ENCODE data around the gene DNAAF5. TPM values are rescaled to one million over a fixed set of nuclear protein-coding genes. Genes with fewer than 3 reads are reported as not detected.

Gene DNAAF5
- total and polyA plus RNA-seq, 9 of the 15 experiments (the other 6 are each of a cell fraction or from before 2014, with no cell fraction given): 3.1 to 69.7 (median 19.1) TPM

DNA sequence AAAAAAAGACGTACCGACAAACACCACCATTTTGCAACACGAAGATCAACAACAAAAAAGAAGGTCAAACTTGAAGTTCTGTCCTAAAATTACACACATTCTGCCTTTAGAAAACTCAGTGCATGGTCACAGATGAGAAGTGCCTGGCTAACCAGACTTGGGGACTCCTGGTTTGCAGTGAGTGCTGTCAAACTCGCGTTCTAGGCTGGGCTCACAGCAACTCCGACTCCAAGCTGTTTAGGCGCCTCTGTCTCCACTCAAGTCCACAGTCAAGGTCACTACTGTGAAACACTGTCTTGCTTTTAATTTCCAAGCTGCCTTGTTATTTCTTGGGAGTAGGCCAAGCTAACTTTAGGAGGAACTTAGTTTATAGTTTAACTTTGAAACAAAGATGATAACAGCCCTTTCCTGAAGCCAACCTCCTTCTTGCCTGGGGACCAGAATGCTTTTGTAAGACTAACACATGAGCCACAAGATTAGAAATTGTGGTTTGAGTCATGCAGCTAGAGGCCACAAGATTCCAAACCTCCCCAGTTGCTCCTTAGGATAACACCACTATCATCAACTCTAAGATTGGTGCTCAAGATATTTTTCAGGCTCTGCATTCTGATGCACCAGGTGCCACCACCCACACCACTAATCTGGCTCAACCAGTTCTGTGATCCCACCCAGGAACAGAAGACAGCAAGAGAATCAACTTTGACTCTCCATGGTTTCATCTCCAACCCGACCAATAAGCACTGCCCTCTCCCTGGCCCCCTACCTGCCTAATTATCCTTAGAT, 1.1 kb upstream of the DNAAF5 start (continued):
- TF ChIP-seq, protein P1, sequence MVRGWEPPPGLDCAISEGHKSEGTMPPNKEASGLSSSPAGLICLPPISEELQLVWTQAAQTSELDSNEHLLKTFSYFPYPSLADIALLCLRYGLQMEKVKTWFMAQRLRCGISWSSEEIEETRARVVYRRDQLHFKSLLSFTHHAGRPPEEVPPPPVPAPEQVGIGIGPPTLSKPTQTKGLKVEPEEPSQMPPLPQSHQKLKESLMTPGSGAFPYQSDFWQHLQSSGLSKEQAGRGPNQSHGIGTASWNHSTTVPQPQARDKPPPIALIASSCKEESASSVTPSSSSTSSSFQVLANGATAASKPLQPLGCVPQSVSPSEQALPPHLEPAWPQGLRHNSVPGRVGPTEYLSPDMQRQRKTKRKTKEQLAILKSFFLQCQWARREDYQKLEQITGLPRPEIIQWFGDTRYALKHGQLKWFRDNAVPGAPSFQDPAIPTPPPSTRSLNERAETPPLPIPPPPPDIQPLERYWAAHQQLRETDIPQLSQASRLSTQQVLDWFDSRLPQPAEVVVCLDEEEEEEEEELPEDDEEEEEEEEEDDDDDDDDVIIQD (CRISPR knock-in tag; IDR thresholded peaks at IDR 0.05): no peak
- TF ChIP-seq ZFP1 (CRISPR knock-in tag; IDR thresholded peaks at IDR 0.05): no peak
- TF ChIP-seq SRSF7 (optimal IDR thresholded peaks at IDR 0.05; ENCODE audit: low read depth, low read length): no peak
- no peak for TF ChIP-seq ZKSCAN3 (CRISPR knock-in tag; IDR thresholded peaks at IDR 0.05)
- peak; percentile 48 for TF ChIP-seq LEF1 (IDR thresholded peaks at IDR 0.05)
- TF ChIP-seq KAT2B (IDR thresholded peaks at IDR 0.05; ENCODE audit: low read depth, low read length): no peak
- no peak for TF ChIP-seq ASH1L (IDR thresholded peaks at IDR 0.05; ENCODE audit: borderline replicate concordance, low read depth, partially characterized antibody)
- TF ChIP-seq, protein P2, sequence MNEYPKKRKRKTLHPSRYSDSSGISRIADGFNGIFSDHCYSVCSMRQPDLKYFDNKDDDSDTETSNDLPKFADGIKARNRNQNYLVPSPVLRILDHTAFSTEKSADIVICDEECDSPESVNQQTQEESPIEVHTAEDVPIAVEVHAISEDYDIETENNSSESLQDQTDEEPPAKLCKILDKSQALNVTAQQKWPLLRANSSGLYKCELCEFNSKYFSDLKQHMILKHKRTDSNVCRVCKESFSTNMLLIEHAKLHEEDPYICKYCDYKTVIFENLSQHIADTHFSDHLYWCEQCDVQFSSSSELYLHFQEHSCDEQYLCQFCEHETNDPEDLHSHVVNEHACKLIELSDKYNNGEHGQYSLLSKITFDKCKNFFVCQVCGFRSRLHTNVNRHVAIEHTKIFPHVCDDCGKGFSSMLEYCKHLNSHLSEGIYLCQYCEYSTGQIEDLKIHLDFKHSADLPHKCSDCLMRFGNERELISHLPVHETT (CRISPR knock-in tag; conservative IDR thresholded peaks at IDR 0.05 in 1 of 2, IDR thresholded peaks at IDR 0.05 in 1 of 2): no peak; a peak in 1 of 4 replicates
- TF ChIP-seq TBL1XR1 (IDR thresholded peaks at IDR 0.05; ENCODE audit: low read length in 2 of 2): peak; percentile 68 to 71; a peak in 3 of 4 replicates
- no peak for TF ChIP-seq RBM25 (IDR thresholded peaks at IDR 0.05; ENCODE audit: low read depth, low read length, severe bottlenecking)
- TF ChIP-seq PHB2 (IDR thresholded peaks at IDR 0.05; ENCODE audit: low read depth): peak; percentile 76; the same call in 1 of the 2 replicates
- TF ChIP-seq, protein P3, sequence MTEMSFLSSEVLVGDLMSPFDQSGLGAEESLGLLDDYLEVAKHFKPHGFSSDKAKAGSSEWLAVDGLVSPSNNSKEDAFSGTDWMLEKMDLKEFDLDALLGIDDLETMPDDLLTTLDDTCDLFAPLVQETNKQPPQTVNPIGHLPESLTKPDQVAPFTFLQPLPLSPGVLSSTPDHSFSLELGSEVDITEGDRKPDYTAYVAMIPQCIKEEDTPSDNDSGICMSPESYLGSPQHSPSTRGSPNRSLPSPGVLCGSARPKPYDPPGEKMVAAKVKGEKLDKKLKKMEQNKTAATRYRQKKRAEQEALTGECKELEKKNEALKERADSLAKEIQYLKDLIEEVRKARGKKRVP (CRISPR knock-in tag; IDR thresholded peaks at IDR 0.05): no peak
- TF ChIP-seq, protein P4, sequence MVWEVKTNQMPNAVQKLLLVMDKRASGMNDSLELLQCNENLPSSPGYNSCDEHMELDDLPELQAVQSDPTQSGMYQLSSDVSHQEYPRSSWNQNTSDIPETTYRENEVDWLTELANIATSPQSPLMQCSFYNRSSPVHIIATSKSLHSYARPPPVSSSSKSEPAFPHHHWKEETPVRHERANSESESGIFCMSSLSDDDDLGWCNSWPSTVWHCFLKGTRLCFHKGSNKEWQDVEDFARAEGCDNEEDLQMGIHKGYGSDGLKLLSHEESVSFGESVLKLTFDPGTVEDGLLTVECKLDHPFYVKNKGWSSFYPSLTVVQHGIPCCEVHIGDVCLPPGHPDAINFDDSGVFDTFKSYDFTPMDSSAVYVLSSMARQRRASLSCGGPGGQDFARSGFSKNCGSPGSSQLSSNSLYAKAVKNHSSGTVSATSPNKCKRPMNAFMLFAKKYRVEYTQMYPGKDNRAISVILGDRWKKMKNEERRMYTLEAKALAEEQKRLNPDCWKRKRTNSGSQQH (CRISPR knock-in tag; IDR thresholded peaks at IDR 0.05): no peak
- TF ChIP-seq, protein P5, sequence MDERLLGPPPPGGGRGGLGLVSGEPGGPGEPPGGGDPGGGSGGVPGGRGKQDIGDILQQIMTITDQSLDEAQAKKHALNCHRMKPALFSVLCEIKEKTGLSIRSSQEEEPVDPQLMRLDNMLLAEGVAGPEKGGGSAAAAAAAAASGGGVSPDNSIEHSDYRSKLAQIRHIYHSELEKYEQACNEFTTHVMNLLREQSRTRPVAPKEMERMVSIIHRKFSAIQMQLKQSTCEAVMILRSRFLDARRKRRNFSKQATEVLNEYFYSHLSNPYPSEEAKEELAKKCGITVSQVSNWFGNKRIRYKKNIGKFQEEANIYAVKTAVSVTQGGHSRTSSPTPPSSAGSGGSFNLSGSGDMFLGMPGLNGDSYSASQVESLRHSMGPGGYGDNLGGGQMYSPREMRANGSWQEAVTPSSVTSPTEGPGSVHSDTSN (CRISPR knock-in tag; IDR thresholded peaks at IDR 0.05; ENCODE audit: low read depth): no peak
- TF ChIP-seq, protein P5 (tag; conservative IDR thresholded peaks at IDR 0.05; ENCODE audit: low read depth): no peak
- TF ChIP-seq, protein P6, sequence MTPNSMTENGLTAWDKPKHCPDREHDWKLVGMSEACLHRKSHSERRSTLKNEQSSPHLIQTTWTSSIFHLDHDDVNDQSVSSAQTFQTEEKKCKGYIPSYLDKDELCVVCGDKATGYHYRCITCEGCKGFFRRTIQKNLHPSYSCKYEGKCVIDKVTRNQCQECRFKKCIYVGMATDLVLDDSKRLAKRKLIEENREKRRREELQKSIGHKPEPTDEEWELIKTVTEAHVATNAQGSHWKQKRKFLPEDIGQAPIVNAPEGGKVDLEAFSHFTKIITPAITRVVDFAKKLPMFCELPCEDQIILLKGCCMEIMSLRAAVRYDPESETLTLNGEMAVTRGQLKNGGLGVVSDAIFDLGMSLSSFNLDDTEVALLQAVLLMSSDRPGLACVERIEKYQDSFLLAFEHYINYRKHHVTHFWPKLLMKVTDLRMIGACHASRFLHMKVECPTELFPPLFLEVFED (CRISPR knock-in tag; conservative IDR thresholded peaks at IDR 0.05): 0 out of 2 replicates have a peak, but pooled peaks have one; percentile 53
- no peak for TF ChIP-seq PHF21A (IDR thresholded peaks at IDR 0.05; ENCODE audit: borderline replicate concordance, low read depth)

All from K562 (cell line).